ENCODE data around the gene KRTAP1-5. TPM values are rescaled to one million over a fixed set of nuclear protein-coding genes. Genes with fewer than 3 reads are reported as not detected.
"Not testable (repeated sequence)": the region's sequence is repeated elsewhere in the genome, so short reads cannot be mapped to it uniquely, and the experiment has no call there.

The KRTAP1-5 gene
- total RNA-seq, 4 donors from 2014 or later: not detected

- H3K36me3 ChIP-seq: no peaks in the 10 kb centered on the region
- DNase-seq: no peak
- H3K4me1 ChIP-seq: no peaks in the 10 kb centered on the region
- H3K27ac ChIP-seq: no peak overlapping the region
- H3K4me3 ChIP-seq: no peak overlapping the region
- intact Hi-C loops (cut with DNase I; ENCODE audit: low total_unique reads): no loop called here
- H3K27me3 ChIP-seq: no peaks in the 10 kb centered on the region
- no peak for TF ChIP-seq POLR2A (IDR thresholded peaks at IDR 0.05)
- TF ChIP-seq, protein P1, sequence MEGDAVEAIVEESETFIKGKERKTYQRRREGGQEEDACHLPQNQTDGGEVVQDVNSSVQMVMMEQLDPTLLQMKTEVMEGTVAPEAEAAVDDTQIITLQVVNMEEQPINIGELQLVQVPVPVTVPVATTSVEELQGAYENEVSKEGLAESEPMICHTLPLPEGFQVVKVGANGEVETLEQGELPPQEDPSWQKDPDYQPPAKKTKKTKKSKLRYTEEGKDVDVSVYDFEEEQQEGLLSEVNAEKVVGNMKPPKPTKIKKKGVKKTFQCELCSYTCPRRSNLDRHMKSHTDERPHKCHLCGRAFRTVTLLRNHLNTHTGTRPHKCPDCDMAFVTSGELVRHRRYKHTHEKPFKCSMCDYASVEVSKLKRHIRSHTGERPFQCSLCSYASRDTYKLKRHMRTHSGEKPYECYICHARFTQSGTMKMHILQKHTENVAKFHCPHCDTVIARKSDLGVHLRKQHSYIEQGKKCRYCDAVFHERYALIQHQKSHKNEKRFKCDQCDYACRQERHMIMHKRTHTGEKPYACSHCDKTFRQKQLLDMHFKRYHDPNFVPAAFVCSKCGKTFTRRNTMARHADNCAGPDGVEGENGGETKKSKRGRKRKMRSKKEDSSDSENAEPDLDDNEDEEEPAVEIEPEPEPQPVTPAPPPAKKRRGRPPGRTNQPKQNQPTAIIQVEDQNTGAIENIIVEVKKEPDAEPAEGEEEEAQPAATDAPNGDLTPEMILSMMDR (IDR thresholded peaks at IDR 0.05): no peak
- no peaks in the 10 kb centered on the region for H3K9me3 ChIP-seq
Observed at GRCh38 chr17:41003926-41004325, 23.1 kb downstream of the KRTAP1-5 start.

GRCh38 chr17:41002814-41003213, 24.2 kb downstream of the KRTAP1-5 start:
- no peaks in the 10 kb centered on the region for H3K9me3 ChIP-seq
- intact Hi-C loops (cut with DNase I; ENCODE audit: low total_unique reads): no loop called here
- H3K27ac ChIP-seq: no peak overlapping the region
- no peaks in the 10 kb centered on the region for H3K27me3 ChIP-seq
- H3K4me3 ChIP-seq: no peak overlapping the region
- no peaks in the 10 kb centered on the region for H3K36me3 ChIP-seq
- DNase-seq: no peak
- TF ChIP-seq, protein P1 (IDR thresholded peaks at IDR 0.05): no peak
- TF ChIP-seq POLR2A (IDR thresholded peaks at IDR 0.05): no peak
- H3K4me1 ChIP-seq: no peaks in the 10 kb centered on the region

DNA sequence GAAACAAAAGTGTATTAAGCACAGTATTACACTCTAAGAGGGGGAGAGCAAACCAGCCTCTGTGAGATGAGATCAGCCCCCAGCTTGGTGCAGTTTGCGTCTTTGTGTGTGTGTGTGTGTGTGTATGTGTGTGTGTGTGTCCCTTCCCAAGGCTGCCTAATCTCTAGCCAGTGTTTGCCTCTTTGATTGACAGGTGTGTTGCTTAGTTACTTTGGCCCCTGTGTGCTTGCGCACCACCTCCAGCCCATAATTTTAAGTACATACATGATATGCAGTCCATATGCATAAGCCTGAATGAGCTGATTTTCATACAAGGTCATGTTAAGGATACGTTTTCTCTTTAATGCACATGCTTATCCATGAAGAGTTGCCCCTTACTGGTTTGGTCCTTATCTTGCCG, 25.2 kb downstream of the KRTAP1-5 start:
- Histone ChIP-seq H3K9me3 (no peaks in the 10 kb centered on the region), H3K27ac (no peak overlapping the region), H3K4me1 (no peaks in the 10 kb centered on the region), H3K36me3 (no peaks in the 10 kb centered on the region), H3K4me3 (no peak overlapping the region), H3K27me3 (no peaks in the 10 kb centered on the region)
- intact Hi-C loops (cut with DNase I; ENCODE audit: low total_unique reads): no loop called here
- no peak for TF ChIP-seq POLR2A (IDR thresholded peaks at IDR 0.05)
- TF ChIP-seq, protein P1 (IDR thresholded peaks at IDR 0.05): no peak
- no peak for DNase-seq

- H3K4me1 ChIP-seq; H3K9me3 ChIP-seq; intact Hi-C loops (cut with DNase I; ENCODE audit: low total_unique reads); H3K36me3 ChIP-seq; H3K4me3 ChIP-seq; H3K27ac ChIP-seq; H3K27me3 ChIP-seq; DNase-seq: not testable (repeated sequence)
Observed at GRCh38 chr17:40999563-40999962, 27.4 kb downstream of the KRTAP1-5 start, which contains the start of gene KRTAP3-2. KRTAP3-2 (minus strand) TSS chr17:40999906; CDS start chr17:40999853, 53 bp downstream.

DNA sequence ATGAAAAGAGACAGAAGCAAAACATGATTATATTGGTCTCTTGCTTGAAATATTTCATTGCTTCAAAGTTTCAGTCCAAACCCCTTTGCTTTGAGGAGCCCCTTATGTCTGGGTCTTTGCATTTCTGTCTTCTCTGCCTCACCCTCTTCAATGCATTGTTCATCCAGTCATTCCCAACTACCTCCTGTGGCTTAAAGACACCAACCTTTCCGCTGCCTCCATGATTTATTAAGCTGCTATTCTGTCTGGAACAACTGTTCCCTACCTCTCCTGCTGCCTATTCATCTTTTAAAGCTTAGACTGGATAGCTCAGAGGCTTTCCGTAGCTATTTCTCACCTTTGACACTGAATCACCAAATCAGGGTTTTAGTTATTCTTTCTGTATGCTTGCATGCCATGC, 29.6 kb downstream of the KRTAP1-5 start:
- no peak for DNase-seq
- no peak overlapping the region for H3K4me3 ChIP-seq
- TF ChIP-seq, protein P1 (IDR thresholded peaks at IDR 0.05): no peak
- no peak for TF ChIP-seq POLR2A (IDR thresholded peaks at IDR 0.05)
- intact Hi-C loops (cut with DNase I; ENCODE audit: low total_unique reads): no loop called here
- H3K9me3 ChIP-seq: no peaks in the 10 kb centered on the region
- H3K36me3 ChIP-seq: no peaks in the 10 kb centered on the region
- no peaks in the 10 kb centered on the region for H3K27me3 ChIP-seq
- no peaks in the 10 kb centered on the region for H3K4me1 ChIP-seq
- H3K27ac ChIP-seq: no peak overlapping the region

DNA sequence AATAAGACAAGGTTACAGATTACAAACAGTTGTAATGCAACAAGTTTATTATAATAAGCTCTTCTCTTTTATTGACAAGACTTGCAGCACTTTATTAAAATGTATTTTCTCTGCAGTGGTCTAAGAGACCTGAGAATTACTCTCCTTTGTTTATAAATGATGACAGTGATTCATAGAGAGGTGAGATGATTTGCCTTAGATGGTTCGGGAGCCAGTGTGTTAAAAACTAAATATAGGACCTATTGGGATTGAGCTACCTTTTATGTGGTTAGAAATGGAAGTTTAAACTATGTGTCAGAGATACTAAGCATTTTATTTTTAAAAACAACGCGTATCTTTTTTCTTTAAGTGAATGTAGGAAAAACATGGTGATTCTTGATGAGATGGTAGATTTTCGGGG, 30.2 kb downstream of the KRTAP1-5 start:
- Histone ChIP-seq H3K27ac (no peak overlapping the region), H3K27me3 (no peaks in the 10 kb centered on the region), H3K4me3 (no peak overlapping the region), H3K4me1 (no peaks in the 10 kb centered on the region), H3K36me3 (no peaks in the 10 kb centered on the region), H3K9me3 (no peaks in the 10 kb centered on the region)
- no peak for DNase-seq
- intact Hi-C loops (cut with DNase I; ENCODE audit: low total_unique reads): no loop called here
- TF ChIP-seq, protein P1 (IDR thresholded peaks at IDR 0.05): no peak
- no peak for TF ChIP-seq POLR2A (IDR thresholded peaks at IDR 0.05)

All from uterus (tissue), 4 donors.